Keratinocyte (primary cell): ENCODE results near the gene RCSD1. TPM values are rescaled to one million over a fixed set of nuclear protein-coding genes. Genes with fewer than 3 reads are reported as not detected.

Experiments used
- DNase-seq: peaks from one replicate; pipeline ENCODE4 v3.0.0-alpha.2; 2011; ENCODE audit warnings: low read depth, missing footprints, low spot score
- FAIRE-seq: peaks from 2 replicates; lab custom pipeline; 2011; peaks lifted over from hg19 to GRCh38; lab: Jason Lieb, UNC
- H2AFZ ChIP-seq: 2 replicates; pipeline ENCODE4 v1.6.0; 2012; ENCODE audit warnings: low read length, control low read depth, inconsistent platforms; ENCODE audit not compliant: control insufficient read depth
- H3K27ac ChIP-seq: 2 replicates; pipeline ENCODE4 v1.5.1; 2011; ENCODE audit warnings: low read length; ENCODE audit not compliant: control insufficient read depth, insufficient read depth
- H3K27me3 ChIP-seq: 3 replicates; pipeline ENCODE4 v1.6.0; 2011; ENCODE audit warnings: low read length; ENCODE audit not compliant: control insufficient read depth, insufficient read depth; ENCODE audit errors: extremely low read depth
- H3K36me3 ChIP-seq, 2 experiments: 2 replicates in 1 of 2; 3 replicates in 1 of 2; pipeline ENCODE4 v1.5.1; 2011; ENCODE audit warnings: low read length in 2 of 2, mild to moderate bottlenecking in 1 of 2; ENCODE audit not compliant: control insufficient read depth in 2 of 2, insufficient read depth in 2 of 2; ENCODE audit errors: extremely low read depth in 1 of 2
- H3K4me1 ChIP-seq: 3 replicates; pipeline ENCODE4 v1.5.1; 2011; ENCODE audit warnings: low read length; ENCODE audit not compliant: control insufficient read depth, insufficient read depth; ENCODE audit errors: extremely low read depth
- H3K4me2 ChIP-seq: 3 replicates; pipeline ENCODE4 v1.6.0; 2011; ENCODE audit warnings: low read depth, low read length; ENCODE audit not compliant: control insufficient read depth, insufficient read depth; ENCODE audit errors: extremely low read depth
- H3K4me3 ChIP-seq, 3 experiments: fragments of 200-600 bp in 1 of 3; sonication (generic) in 1 of 3; 2 replicates in 2 of 3; 3 replicates in 1 of 3; pipeline ENCODE4 v1.5.1; 2011 to 2016; ENCODE audit warnings: low read length in 3 of 3, mild to moderate bottlenecking in 3 of 3, control low read depth in 2 of 3, inconsistent platforms in 1 of 3, low read depth in 1 of 3, mixed read lengths in 1 of 3, mixed run types in 1 of 3, moderate library complexity in 1 of 3; ENCODE audit not compliant: control insufficient read depth in 2 of 3, insufficient read depth in 2 of 3; ENCODE audit errors: extremely low read depth in 1 of 3
- H3K79me2 ChIP-seq: 2 replicates; pipeline ENCODE4 v1.6.0; 2012; ENCODE audit warnings: low read length; ENCODE audit not compliant: control insufficient read depth, insufficient read depth
- H3K9ac ChIP-seq: 3 replicates; pipeline ENCODE4 v1.6.0; 2011; ENCODE audit warnings: low read length; ENCODE audit not compliant: control insufficient read depth, insufficient read depth; ENCODE audit errors: extremely low read depth
- H3K9me1 ChIP-seq: 3 replicates; pipeline ENCODE4 v1.6.0; 2011; ENCODE audit warnings: low read length; ENCODE audit not compliant: control insufficient read depth, insufficient read depth; ENCODE audit errors: extremely low read depth
- H3K9me3 ChIP-seq: 2 replicates; pipeline ENCODE4 v1.5.1; 2012; ENCODE audit warnings: low read depth, low read length; ENCODE audit not compliant: control insufficient read depth
- H4K20me1 ChIP-seq: 3 replicates; pipeline ENCODE4 v1.6.0; 2011; ENCODE audit warnings: low read length; ENCODE audit not compliant: control insufficient read depth, insufficient read depth; ENCODE audit errors: extremely low read depth
- EZH2 ChIP-seq: IDR thresholded peaks from one replicate; pipeline ENCODE4 v1.6.1; 2012; ENCODE audit warnings: inconsistent platforms, mild to moderate bottlenecking, low read length, moderate library complexity
- dilution Hi-C: fragments of 300-500 bp; cut with MboI; formaldehyde crosslinking; loops from one replicate; pipeline ENCODE4 v1.7.0; 2020; ENCODE audit warnings: low sequenced_read_pairs; ENCODE audit not compliant: extremely low pct_ligation_motif_present
- polyA plus RNA-seq, 5 experiments: library from polyadenylated mRNA; depleted of rRNA in 3 of 5; stranded (reverse) in 3 of 5; stranded (forward) in 1 of 5; unstranded in 1 of 5; fragments of >200 nt; gene quantifications; 1 replicate in 1 of 5; 2 replicates in 3 of 5; 3 replicates in 1 of 5; pipeline versions ENCODE4 v1.2.1 to v1.2.3, GENCODE V29; 2011 to 2012; ENCODE audit warnings: missing spikeins in 2 of 5, low read depth in 1 of 5, low replicate concordance in 1 of 5
- TF ChIP-seq, protein P1 (sequence below), 3 experiments: IDR thresholded peaks in 1 of 3; conservative IDR thresholded peaks in 1 of 3; optimal IDR thresholded peaks in 1 of 3; 2 replicates in 2 of 3; 3 replicates in 1 of 3; pipeline versions ENCODE3 to v1.5.1; 2011; ENCODE audit warnings: low read length in 3 of 3, mild to moderate bottlenecking in 3 of 3, moderate library complexity in 2 of 3, control low read depth in 1 of 3, inconsistent platforms in 1 of 3; ENCODE audit not compliant: insufficient read depth in 2 of 3; ENCODE audit errors: extremely low read depth in 1 of 3

RCSD1 gene
- polyA plus RNA-seq, 1 donor (not counting 4 experiments of a cell fraction or from before 2014, with no cell fraction given): 0.03 TPM

DNA sequence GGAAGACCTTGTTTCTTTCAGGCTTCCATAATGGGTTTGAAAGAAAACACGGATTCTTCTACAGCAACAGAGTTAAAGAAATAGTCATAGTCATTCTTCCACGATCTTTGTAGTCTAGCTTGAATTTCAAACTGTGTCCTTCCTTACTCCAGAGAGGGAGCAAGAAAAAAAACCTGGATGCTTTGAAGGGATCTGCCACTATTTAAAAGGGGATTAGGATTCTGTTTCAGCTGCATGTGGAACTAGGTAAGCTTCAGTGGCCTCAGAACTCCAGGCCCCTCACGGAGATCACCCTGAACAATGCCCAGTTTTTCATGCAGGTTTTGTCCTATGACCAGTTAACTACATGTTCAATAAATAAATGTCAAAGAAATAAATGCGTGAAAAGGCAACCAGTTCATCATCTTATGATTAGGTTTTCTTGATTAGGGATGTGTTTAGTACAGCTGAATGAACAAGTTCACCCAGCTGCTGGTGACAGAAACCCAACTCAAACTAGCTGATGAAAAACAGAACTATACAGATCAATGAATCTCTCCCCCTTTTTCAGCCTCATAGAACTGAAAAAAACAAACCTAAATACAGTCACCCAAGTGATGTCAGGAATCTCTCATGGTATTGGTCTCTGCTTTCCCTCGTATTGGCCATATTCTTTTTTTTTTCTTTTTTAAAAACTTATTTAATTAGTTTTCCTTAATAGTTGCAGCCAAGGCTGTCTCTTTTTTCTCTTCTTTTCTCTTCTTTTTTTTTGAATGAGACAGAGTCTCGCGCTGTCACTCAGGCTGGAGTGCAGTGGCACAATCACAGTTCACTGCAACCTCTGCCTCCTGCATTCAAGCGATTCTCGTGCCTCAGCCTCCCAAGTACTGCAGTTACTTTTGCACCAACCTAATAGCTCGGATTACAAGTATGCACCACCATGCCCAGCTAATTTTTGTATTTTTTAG lies 77.2 kb downstream of the RCSD1 start:
- no peak for DNase-seq
- Histone ChIP-seq H3K9ac (no peak overlapping the region), H3K27ac (no peak overlapping the region), H3K27me3 (peaks cover 10% of the 10 kb centered on the region), H3K79me2 (no peaks in the 10 kb centered on the region), H3K9me3 (no peaks in the 10 kb centered on the region), H3K4me2 (no peak overlapping the region), H2AFZ (no peak overlapping the region), H4K20me1 (no peaks in the 10 kb centered on the region), H3K4me1 (peaks cover 5% of the 10 kb centered on the region), H3K36me3 (no peaks in the 10 kb centered on the region), H3K4me3 (no peak overlapping the region), H3K9me1 (no peaks in the 10 kb centered on the region)
- FAIRE-seq: no peak
- dilution Hi-C loops: no loop called here
- TF ChIP-seq, protein P1, sequence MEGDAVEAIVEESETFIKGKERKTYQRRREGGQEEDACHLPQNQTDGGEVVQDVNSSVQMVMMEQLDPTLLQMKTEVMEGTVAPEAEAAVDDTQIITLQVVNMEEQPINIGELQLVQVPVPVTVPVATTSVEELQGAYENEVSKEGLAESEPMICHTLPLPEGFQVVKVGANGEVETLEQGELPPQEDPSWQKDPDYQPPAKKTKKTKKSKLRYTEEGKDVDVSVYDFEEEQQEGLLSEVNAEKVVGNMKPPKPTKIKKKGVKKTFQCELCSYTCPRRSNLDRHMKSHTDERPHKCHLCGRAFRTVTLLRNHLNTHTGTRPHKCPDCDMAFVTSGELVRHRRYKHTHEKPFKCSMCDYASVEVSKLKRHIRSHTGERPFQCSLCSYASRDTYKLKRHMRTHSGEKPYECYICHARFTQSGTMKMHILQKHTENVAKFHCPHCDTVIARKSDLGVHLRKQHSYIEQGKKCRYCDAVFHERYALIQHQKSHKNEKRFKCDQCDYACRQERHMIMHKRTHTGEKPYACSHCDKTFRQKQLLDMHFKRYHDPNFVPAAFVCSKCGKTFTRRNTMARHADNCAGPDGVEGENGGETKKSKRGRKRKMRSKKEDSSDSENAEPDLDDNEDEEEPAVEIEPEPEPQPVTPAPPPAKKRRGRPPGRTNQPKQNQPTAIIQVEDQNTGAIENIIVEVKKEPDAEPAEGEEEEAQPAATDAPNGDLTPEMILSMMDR (optimal IDR thresholded peaks at IDR 0.05 in 1 of 3, IDR thresholded peaks at IDR 0.05 in 1 of 3, conservative IDR thresholded peaks at IDR 0.05 in 1 of 3; ENCODE audit: extremely low read depth in 1 of 3, insufficient read depth in 2 of 3, low read length in 3 of 3): no peak
- TF ChIP-seq EZH2: no peak

DNA sequence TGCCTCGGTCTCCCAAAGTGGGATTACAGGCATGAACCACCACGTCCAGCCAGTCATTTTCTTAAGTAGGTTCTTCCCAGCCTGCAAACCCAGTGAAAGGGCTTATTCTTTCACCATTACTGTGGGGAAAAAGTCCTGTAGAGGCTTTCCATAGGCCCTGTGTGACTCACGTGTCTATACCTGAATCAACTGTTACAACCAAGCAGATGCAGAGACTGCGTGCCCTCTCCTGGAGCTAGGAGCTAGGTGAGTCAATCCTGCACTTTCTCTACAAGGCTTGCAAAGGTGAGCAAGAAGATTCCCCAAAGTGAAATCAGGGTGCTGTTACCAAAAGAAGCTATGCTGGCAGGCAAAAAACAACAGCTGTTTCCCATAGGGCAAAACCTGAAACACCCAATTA lies 77.9 kb downstream of the RCSD1 start:
- Histone ChIP-seq H3K4me2 (no peak overlapping the region), H3K4me1 (peaks cover 5% of the 10 kb centered on the region), H3K79me2 (no peaks in the 10 kb centered on the region), H3K4me3 (no peak overlapping the region), H3K27me3 (peaks cover 9% of the 10 kb centered on the region), H3K9ac (no peak overlapping the region), H3K9me3 (no peaks in the 10 kb centered on the region), H2AFZ (no peak overlapping the region), H4K20me1 (no peaks in the 10 kb centered on the region), H3K27ac (no peak overlapping the region), H3K36me3 (no peaks in the 10 kb centered on the region), H3K9me1 (no peaks in the 10 kb centered on the region)
- peak; percentile 93 for FAIRE-seq
- TF ChIP-seq EZH2: no peak
- TF ChIP-seq, protein P1 (optimal IDR thresholded peaks at IDR 0.05 in 1 of 3, IDR thresholded peaks at IDR 0.05 in 1 of 3, conservative IDR thresholded peaks at IDR 0.05 in 1 of 3; ENCODE audit: extremely low read depth in 1 of 3, insufficient read depth in 2 of 3, low read length in 3 of 3): peak in 2 of 3 experiments; percentile 22 to 45
- DNase-seq: no peak
- dilution Hi-C loops: no loop called here
